Ishikawa (cell line): ENCODE data around the gene ARHGEF28.

ENCODE experiments used
- CEBPB ChIP-seq: IDR thresholded peaks from 2 replicates; pipeline ENCODE4 v1.6.1; 2012
- EP300 ChIP-seq: IDR thresholded peaks from 2 replicates; pipeline ENCODE4 v1.6.1; 2012; ENCODE audit warnings: borderline replicate concordance
- YY1 ChIP-seq: IDR thresholded peaks from 2 replicates; pipeline ENCODE4 v1.6.1; 2012; ENCODE audit warnings: low read depth
- TF ChIP-seq, protein P1 (sequence below): IDR thresholded peaks from 2 replicates; pipeline ENCODE4 v1.6.1; 2012
- TF ChIP-seq, protein P2 (sequence below): IDR thresholded peaks from 2 replicates; pipeline ENCODE4 v1.6.1; 2012

DNA sequence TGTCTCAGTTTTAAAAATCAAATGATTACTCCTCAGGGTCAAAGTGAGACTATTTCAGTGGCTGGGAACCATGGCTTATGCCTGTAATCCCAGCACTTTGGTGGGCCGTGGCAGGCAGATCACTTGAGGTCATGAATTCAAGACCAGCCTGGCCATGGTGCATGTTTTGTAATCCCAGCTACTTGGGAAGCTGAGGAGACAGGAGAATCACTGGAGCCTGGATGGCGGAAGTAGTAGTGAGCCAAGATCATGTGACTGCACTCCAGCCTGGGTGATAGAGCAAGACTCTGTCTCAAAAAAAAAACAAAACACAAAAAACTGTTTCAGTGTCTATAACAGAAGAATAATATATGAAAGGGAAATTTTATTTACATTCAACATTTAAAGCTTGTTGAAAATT is 182.9 kb downstream of the ARHGEF28 start:
- no peak for TF ChIP-seq YY1
- TF ChIP-seq, protein P1, sequence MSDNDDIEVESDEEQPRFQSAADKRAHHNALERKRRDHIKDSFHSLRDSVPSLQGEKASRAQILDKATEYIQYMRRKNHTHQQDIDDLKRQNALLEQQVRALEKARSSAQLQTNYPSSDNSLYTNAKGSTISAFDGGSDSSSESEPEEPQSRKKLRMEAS = no peak
- TF ChIP-seq, protein P2, sequence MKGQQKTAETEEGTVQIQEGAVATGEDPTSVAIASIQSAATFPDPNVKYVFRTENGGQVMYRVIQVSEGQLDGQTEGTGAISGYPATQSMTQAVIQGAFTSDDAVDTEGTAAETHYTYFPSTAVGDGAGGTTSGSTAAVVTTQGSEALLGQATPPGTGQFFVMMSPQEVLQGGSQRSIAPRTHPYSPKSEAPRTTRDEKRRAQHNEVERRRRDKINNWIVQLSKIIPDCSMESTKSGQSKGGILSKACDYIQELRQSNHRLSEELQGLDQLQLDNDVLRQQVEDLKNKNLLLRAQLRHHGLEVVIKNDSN = no peak
- no peak for TF ChIP-seq CEBPB
- no peak for TF ChIP-seq EP300
